H1 (cell line): ENCODE measurements around the gene NIN. TPM values are rescaled to one million over a fixed set of nuclear protein-coding genes. Genes with fewer than 3 reads are reported as not detected.

Experiments used
- MAFK ChIP-seq: IDR thresholded peaks from 2 replicates; pipeline ENCODE4 v1.6.1; 2012; ENCODE audit warnings: low read depth, mild to moderate bottlenecking, improper control_type of control experiment, low read length
- polyA plus RNA-seq, 7 experiments: library from polyadenylated mRNA; depleted of rRNA in 3 of 7; stranded (reverse) in 5 of 7; unstranded in 2 of 7; fragments of >200 nt in 5 of 7; fragments of 200-250 nt in 2 of 7; gene quantifications; 1 replicate in 5 of 7; 2 replicates in 1 of 7; 4 replicates in 1 of 7; pipeline versions ENCODE4 v1.2.1 to v1.2.3, GENCODE V29; 2011 to 2013; ENCODE audit warnings: missing spikeins in 2 of 7, mixed read lengths in 2 of 7
- total RNA-seq: library from RNA; stranded (reverse); fragmentation: NEBNext Ultra II Directional; extraction: Animal tissue kit (Norgen Biotek cat#: 25700); gene quantifications from 2 replicates; pipeline ENCODE4 v1.2.1, GENCODE V29; 2021

The NIN gene
- total and polyA plus RNA-seq, 2 of the 8 experiments (the other 6 are each of a cell fraction or from before 2014, with no cell fraction given) = 3.2 to 21.3 TPM

DNA sequence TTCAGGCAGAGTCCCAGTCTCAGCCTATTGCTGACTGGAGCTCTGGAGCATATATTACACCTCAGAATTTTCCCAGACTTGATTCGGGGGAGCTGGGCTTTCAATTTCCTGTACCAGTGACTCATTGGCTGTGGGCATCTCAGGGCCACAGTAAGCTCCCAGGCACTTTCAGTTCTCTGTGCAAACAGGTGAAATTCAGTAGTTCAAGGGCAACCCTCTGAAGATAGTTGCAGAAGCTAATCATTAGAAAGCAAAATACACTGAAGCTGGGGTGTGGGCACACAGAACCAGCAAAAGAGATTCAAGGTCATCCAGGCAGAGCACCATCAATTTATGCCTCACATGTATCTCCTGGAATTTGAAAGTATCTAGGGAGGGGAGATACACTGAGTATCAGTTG is 8.1 kb upstream of the NIN start (continued):
- TF ChIP-seq MAFK = no peak
- TF ChIP-seq, all 59 proteins: peak for 0
